Measurements from ENCODE around the gene HK1. TPM values are rescaled to one million over a fixed set of nuclear protein-coding genes. Genes with fewer than 3 reads are reported as not detected.
A peak's percentile ranks its signal among the peaks of the same experiment; 100 is the strongest.

The HK1 gene
- total RNA-seq, 2 donors from 2014 or later = 73.3 to 83.3 TPM

DNA sequence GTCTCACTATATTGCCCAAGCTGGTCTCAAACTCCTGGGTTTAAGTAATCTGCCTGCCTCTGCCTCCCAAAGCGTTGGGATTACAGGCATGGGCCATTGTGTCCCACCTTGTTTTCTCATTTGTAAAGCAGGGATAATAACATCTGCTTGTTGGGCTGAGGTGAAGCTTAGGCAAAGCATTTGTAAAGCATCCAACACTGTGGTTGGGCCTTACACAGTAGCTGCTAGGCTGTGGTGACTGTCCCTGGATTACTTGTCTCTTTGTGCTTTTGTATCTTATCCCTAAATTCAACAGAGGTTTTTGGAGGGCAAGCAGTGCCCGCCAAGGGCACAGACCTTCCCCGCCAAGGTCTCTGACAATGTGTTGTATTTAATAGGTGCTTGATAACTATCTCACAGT, 43.8 kb upstream of the HK1 start:
- Histone ChIP-seq H3K27ac (no peak overlapping the region), H3K4me3 (no peak overlapping the region), H3K36me3 (no peaks in the 10 kb centered on the region), H3K9ac (ENCODE audit: low read depth in 2 of 2, low read length in 2 of 2) (no peak overlapping the region), H3K4me1 (peaks cover 8% of the 10 kb centered on the region), H3K9me3 (no peaks in the 10 kb centered on the region), H3K27me3 (no peaks in the 10 kb centered on the region)
- TF ChIP-seq, protein P1, sequence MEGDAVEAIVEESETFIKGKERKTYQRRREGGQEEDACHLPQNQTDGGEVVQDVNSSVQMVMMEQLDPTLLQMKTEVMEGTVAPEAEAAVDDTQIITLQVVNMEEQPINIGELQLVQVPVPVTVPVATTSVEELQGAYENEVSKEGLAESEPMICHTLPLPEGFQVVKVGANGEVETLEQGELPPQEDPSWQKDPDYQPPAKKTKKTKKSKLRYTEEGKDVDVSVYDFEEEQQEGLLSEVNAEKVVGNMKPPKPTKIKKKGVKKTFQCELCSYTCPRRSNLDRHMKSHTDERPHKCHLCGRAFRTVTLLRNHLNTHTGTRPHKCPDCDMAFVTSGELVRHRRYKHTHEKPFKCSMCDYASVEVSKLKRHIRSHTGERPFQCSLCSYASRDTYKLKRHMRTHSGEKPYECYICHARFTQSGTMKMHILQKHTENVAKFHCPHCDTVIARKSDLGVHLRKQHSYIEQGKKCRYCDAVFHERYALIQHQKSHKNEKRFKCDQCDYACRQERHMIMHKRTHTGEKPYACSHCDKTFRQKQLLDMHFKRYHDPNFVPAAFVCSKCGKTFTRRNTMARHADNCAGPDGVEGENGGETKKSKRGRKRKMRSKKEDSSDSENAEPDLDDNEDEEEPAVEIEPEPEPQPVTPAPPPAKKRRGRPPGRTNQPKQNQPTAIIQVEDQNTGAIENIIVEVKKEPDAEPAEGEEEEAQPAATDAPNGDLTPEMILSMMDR (IDR thresholded peaks at IDR 0.05) = no peak
- intact Hi-C loops (cut with DNase I) = loop anchor here (10.0 kb wide), 3 partner anchors 80 to 400 kb away; partner anchors contain the start of gene FAM241B
- no peak for DNase-seq

DNA sequence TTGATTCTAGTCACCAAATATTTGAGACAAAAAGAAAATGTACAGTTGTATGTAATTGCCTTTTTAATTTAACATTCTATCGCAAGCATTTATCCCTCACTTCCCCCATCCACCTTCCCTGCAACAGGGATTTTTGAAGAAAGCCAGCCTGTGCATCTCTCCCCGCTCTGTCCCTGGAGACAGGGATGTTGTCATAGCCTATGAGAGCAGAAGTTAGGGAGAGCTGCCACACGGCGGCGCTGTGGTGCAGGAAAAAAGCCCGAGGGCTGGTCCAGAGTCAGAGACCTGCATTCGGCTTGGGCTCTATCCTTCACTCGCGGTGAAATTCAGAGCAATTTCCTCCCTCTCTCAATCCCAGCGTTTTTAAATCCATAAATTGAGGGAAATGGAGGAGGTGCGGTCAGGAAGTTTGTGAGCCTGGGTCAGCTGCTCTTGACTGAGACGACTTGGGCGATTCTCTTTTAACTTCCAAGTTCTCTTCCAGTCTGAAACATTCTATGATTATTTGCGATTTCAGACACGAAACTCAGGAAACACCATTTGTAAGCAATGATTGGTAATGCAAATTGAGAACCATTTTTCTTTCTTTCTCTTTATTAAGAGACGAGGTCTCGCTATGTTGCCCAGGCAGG, 40.7 kb upstream of the HK1 start:
- Histone ChIP-seq H3K27ac (no peak overlapping the region), H3K4me3 (no peak overlapping the region), H3K9me3 (no peaks in the 10 kb centered on the region), H3K4me1 (no peaks in the 10 kb centered on the region), H3K36me3 (no peaks in the 10 kb centered on the region), H3K27me3 (no peaks in the 10 kb centered on the region), H3K9ac (ENCODE audit: low read depth in 2 of 2, low read length in 2 of 2) (no peak overlapping the region)
- DNase-seq = peak; percentile 90
- intact Hi-C loops (cut with DNase I) = loop anchor here (2.0 to 10.0 kb wide), 4 partner anchors 77 to 397 kb away; partner anchors contain the start of gene FAM241B
- TF ChIP-seq, protein P1 (IDR thresholded peaks at IDR 0.05) = peak; percentile 93

- H3K9ac ChIP-seq (ENCODE audit: low read depth in 2 of 2, low read length in 2 of 2) = no peak overlapping the region
- intact Hi-C loops (cut with DNase I) = loop anchor here (2.0 to 10.0 kb wide), 4 partner anchors 76 to 396 kb away; partner anchors contain the start of gene FAM241B
- DNase-seq = no peak
- no peaks in the 10 kb centered on the region for H3K36me3 ChIP-seq
- no peaks in the 10 kb centered on the region for H3K27me3 ChIP-seq
- no peaks in the 10 kb centered on the region for H3K9me3 ChIP-seq
- H3K4me1 ChIP-seq = no peaks in the 10 kb centered on the region
- H3K4me3 ChIP-seq = no peak overlapping the region
- H3K27ac ChIP-seq = no peak overlapping the region
- TF ChIP-seq, protein P1 (IDR thresholded peaks at IDR 0.05) = no peak
Observed at GRCh38 chr10:69239136-69239535, 39.2 kb upstream of the HK1 start.

- Histone ChIP-seq H3K4me1 (no peaks in the 10 kb centered on the region), H3K27me3 (no peaks in the 10 kb centered on the region), H3K27ac (no peak overlapping the region), H3K9ac (ENCODE audit: low read depth in 2 of 2, low read length in 2 of 2) (no peak overlapping the region), H3K36me3 (no peaks in the 10 kb centered on the region), H3K4me3 (no peak overlapping the region), H3K9me3 (no peaks in the 10 kb centered on the region)
- no peak for DNase-seq
- TF ChIP-seq, protein P1 (IDR thresholded peaks at IDR 0.05) = no peak
- intact Hi-C loops (cut with DNase I) = loop anchor here (2.0 to 10.0 kb wide), 4 partner anchors 75 to 395 kb away; partner anchors contain the start of gene FAM241B
Observed at GRCh38 chr10:69239816-69240434, 38.4 kb upstream of the HK1 start.

- H3K4me1 ChIP-seq = no peaks in the 10 kb centered on the region
- H3K36me3 ChIP-seq = no peaks in the 10 kb centered on the region
- H3K27me3 ChIP-seq = no peaks in the 10 kb centered on the region
- H3K4me3 ChIP-seq = no peak overlapping the region
- TF ChIP-seq, protein P1 (IDR thresholded peaks at IDR 0.05) = no peak
- DNase-seq = no peak
- no peaks in the 10 kb centered on the region for H3K9me3 ChIP-seq
- no peak overlapping the region for H3K27ac ChIP-seq
- intact Hi-C loops (cut with DNase I) = no loop called here
- H3K9ac ChIP-seq (ENCODE audit: low read depth in 2 of 2, low read length in 2 of 2) = no peak overlapping the region
Observed at GRCh38 chr10:69240455-69240854, 37.8 kb upstream of the HK1 start.
